ENCODE measurements around the gene ACTN1. TPM values are rescaled to one million over a fixed set of nuclear protein-coding genes. Genes with fewer than 3 reads are reported as not detected.

ACTN1 gene
- total and polyA plus RNA-seq, 11 donors, result 48.4 to 252 (median 104) TPM

- H3K4me1 ChIP-seq, result peaks cover 48 to 99% (median 94%) of the 10 kb centered on the region in 12 donors
- H3K9me3 ChIP-seq, result no peaks in the 10 kb centered on the region
- peaks cover 0 to 6% (median 0%) of the 10 kb centered on the region in 9 donors for H3K36me3 ChIP-seq
- peak overlapping the region; percentile 63 to 98 (median 80) for H3K27ac ChIP-seq
- DNase-seq (peak in 4 of 5 donors; percentile 59 to 72 (median 61)), ATAC-seq (peak; percentile 39 to 63 (median 57))
- intact Hi-C loops (cut with DNase I), result no loop called here
- WGBS, 4 donors, result 28 to 31% (median 28%) methylated on average over 12 of the region's 12 CpGs
- peak overlapping the region in 7 of 12 donors; percentile 3 to 38 (median 14) for H3K4me3 ChIP-seq
- no peaks in the 10 kb centered on the region for H3K27me3 ChIP-seq
- TF ChIP-seq, protein P1, sequence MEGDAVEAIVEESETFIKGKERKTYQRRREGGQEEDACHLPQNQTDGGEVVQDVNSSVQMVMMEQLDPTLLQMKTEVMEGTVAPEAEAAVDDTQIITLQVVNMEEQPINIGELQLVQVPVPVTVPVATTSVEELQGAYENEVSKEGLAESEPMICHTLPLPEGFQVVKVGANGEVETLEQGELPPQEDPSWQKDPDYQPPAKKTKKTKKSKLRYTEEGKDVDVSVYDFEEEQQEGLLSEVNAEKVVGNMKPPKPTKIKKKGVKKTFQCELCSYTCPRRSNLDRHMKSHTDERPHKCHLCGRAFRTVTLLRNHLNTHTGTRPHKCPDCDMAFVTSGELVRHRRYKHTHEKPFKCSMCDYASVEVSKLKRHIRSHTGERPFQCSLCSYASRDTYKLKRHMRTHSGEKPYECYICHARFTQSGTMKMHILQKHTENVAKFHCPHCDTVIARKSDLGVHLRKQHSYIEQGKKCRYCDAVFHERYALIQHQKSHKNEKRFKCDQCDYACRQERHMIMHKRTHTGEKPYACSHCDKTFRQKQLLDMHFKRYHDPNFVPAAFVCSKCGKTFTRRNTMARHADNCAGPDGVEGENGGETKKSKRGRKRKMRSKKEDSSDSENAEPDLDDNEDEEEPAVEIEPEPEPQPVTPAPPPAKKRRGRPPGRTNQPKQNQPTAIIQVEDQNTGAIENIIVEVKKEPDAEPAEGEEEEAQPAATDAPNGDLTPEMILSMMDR (IDR thresholded peaks at IDR 0.05), result no peak
- no peak for TF ChIP-seq POLR2A (IDR thresholded peaks at IDR 0.05)
These were observed 26.4 kb downstream of the ACTN1 start for GRCh38 chr14:68952531-68953195.

DNA sequence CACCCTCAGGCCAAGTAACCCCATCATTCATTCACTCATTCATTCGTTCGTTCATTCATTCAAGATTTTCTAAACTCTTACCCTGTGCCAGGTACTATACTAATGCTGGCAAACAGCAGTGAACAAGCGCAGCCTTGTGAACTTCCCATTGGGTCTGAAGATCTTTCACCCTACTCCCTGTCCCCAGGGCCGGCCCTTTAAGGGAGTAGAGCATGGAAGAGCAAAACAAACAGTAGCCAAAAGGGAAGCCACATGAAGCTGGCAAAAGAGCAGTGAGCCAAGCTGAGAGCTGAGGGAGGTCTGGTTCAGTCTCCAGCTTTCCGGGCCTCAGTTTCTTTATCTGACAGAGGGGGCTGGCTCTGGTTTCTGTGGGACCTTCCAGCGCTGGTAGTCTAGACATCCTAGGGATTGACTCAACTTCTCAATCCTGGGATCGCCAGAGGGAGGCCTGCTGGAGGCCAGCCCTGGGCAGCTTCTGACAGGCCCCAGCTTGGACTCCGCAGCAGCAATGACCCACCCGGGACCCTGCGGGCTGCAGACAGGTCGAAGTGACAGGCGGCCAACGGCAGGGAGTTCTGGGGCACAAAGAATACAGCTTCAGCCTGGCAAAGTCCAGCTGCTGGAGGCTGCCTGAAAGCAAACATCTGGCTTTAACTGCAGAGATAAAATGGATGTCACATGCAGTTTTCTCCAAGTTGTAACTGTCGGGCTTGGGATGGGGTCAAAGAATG is 27.1 kb downstream of the ACTN1 start:
- peak overlapping the region; percentile 63 to 98 (median 80) for H3K27ac ChIP-seq
- H3K36me3 ChIP-seq, result no peaks in the 10 kb centered on the region
- H3K4me3 ChIP-seq, result peak overlapping the region in 6 of 12 donors; percentile 5 to 38 (median 23)
- no peaks in the 10 kb centered on the region for H3K9me3 ChIP-seq
- DNase-seq (peak in 3 of 5 donors; percentile 77 to 84 (median 83)), ATAC-seq (peak in 3 of 4 donors; percentile 1 to 57 (median 35))
- WGBS, 4 donors, result 45 to 63% (median 53%) methylated on average over 11 to 14 of the region's 14 CpGs
- H3K27me3 ChIP-seq, result no peaks in the 10 kb centered on the region
- intact Hi-C loops (cut with DNase I), result no loop called here
- TF ChIP-seq POLR2A (IDR thresholded peaks at IDR 0.05), result no peak
- TF ChIP-seq, protein P1 (IDR thresholded peaks at IDR 0.05), result no peak
- H3K4me1 ChIP-seq, result peaks cover 50 to 99% (median 94%) of the 10 kb centered on the region in 12 donors

- intact Hi-C loops (cut with DNase I), result no loop called here
- Histone ChIP-seq H3K9me3 (no peaks in the 10 kb centered on the region), H3K4me3 (no peak overlapping the region), H3K27me3 (no peaks in the 10 kb centered on the region), H3K36me3 (no peaks in the 10 kb centered on the region), H3K4me1 (peaks cover 50 to 100% (median 95%) of the 10 kb centered on the region in 12 donors), H3K27ac (peak overlapping the region; percentile 63 to 98 (median 80))
- WGBS, 4 donors, result 54 to 68% (median 58%) methylated on average over 19 of the region's 19 CpGs
- DNase-seq (peak; percentile 74 to 93 (median 86)), ATAC-seq (peak in 3 of 4 donors; percentile 15 to 58 (median 55))
- TF ChIP-seq POLR2A (IDR thresholded peaks at IDR 0.05), result peak in 1 of 2 donors; percentile 18
- TF ChIP-seq, protein P1 (IDR thresholded peaks at IDR 0.05), result no peak
These were observed 27.9 kb downstream of the ACTN1 start for GRCh38 chr14:68951035-68951797.
